Frontal cortex (tissue), 4 donors: ENCODE results near the gene GLMN. TPM values are rescaled to one million over a fixed set of nuclear protein-coding genes. Genes with fewer than 3 reads are reported as not detected.

Experiments used
- DNase-seq, 2 donors: peaks; one replicate each; pipeline ENCODE4 v3.0.0; 2012; ENCODE audit warnings: low spot score in 2 of 2
- FAIRE-seq: peaks from 2 replicates; lab custom pipeline; 2012; peaks lifted over from hg19 to GRCh38; lab: Jason Lieb, UNC
- total RNA-seq: library from RNA; depleted of rRNA; stranded (reverse); fragments of >200 nt; gene quantifications from one replicate; pipeline ENCODE4 v1.2.3, GENCODE V29; 2014
- donor health status: control.
- donor health status: control.
- donor health status: control.

GLMN gene
- 41.2 TPM for total RNA-seq

- no peak for FAIRE-seq
- DNase-seq = peak; percentile 64 to 79
Observed at GRCh38 chr1:92298573-92299476, at the start of gene GLMN, which contains the start of gene RPAP2. TSS of gene GLMN (minus strand) at chr1:92298987. CDS start at chr1:92297999, 988 bp downstream. TSS of gene RPAP2 (plus strand) at chr1:92299059. CDS start at chr1:92299074, 15 bp downstream.

- FAIRE-seq = no peak
- no peak for DNase-seq
Observed at GRCh38 chr1:92346866-92347640, 48.3 kb upstream of the GLMN start.

- DNase-seq = no peak
- FAIRE-seq = no peak
Observed at GRCh38 chr1:92343061-92343460, 44.3 kb upstream of the GLMN start.

- FAIRE-seq (no peak), DNase-seq (no peak)
Observed at GRCh38 chr1:92342401-92342800, 43.6 kb upstream of the GLMN start.

- FAIRE-seq (no peak), DNase-seq (no peak)
Observed at GRCh38 chr1:92340154-92340553, 41.4 kb upstream of the GLMN start.

- DNase-seq = no peak
Observed at GRCh38 chr1:92333668-92334067, 34.9 kb upstream of the GLMN start.

GRCh38 chr1:92329347-92330129 lies 30.8 kb upstream of the GLMN start:
- FAIRE-seq (no peak), DNase-seq (no peak)

More at GRCh38 chr1:92333668-92334067, 34.9 kb upstream of the GLMN start:
- no peak for FAIRE-seq

- DNase-seq (no peak), FAIRE-seq (no peak)
Observed at GRCh38 chr1:92327794-92328193, 29.0 kb upstream of the GLMN start.

- no peak for FAIRE-seq
Observed at GRCh38 chr1:92326681-92327080, 27.9 kb upstream of the GLMN start.

GRCh38 chr1:92324784-92325183 lies 26.0 kb upstream of the GLMN start:
- FAIRE-seq (no peak), DNase-seq (no peak)

More at GRCh38 chr1:92326681-92327080, 27.9 kb upstream of the GLMN start:
- no peak for DNase-seq

GRCh38 chr1:92323473-92324453 lies 25.0 kb upstream of the GLMN start:
- DNase-seq = no peak
- FAIRE-seq = no peak

- FAIRE-seq (no peak), DNase-seq (no peak)
Observed at GRCh38 chr1:92317836-92318493, 19.2 kb upstream of the GLMN start.

- FAIRE-seq (no peak), DNase-seq (no peak)
Observed at GRCh38 chr1:92315766-92316599, 17.2 kb upstream of the GLMN start.

GRCh38 chr1:92314024-92314423 lies 15.2 kb upstream of the GLMN start:
- FAIRE-seq = no peak
- no peak for DNase-seq

- DNase-seq (no peak), FAIRE-seq (no peak)
Observed at GRCh38 chr1:92310185-92310597, 11.4 kb upstream of the GLMN start.

GRCh38 chr1:92307980-92308379 lies 9.2 kb upstream of the GLMN start:
- no peak for FAIRE-seq
- DNase-seq = no peak

GRCh38 chr1:92306020-92306419 lies 7.2 kb upstream of the GLMN start:
- peak; percentile 39 for FAIRE-seq
- DNase-seq = no peak
